Duodenal mucosa (tissue), 2 donors: Measurements from ENCODE around the gene MYOM1.

ENCODE experiments used
- H3K27ac ChIP-seq: one replicate; pipeline ENCODE4 v1.7.0; 2013; ENCODE audit warnings: low read depth, low read length
- H3K27me3 ChIP-seq, 2 donors: one replicate each; pipeline ENCODE4 v1.7.0; 2013; ENCODE audit warnings: low read length in 2 of 2, control low read depth in 1 of 2; ENCODE audit not compliant: insufficient read depth in 2 of 2, control insufficient read depth in 1 of 2
- H3K36me3 ChIP-seq, 2 donors: one replicate each; pipeline ENCODE4 v1.7.0; 2013; ENCODE audit warnings: low read length in 2 of 2, control low read depth in 1 of 2; ENCODE audit not compliant: insufficient read depth in 2 of 2, control insufficient read depth in 1 of 2
- H3K4me1 ChIP-seq, 2 donors: one replicate each; pipeline ENCODE4 v1.7.0; 2013; ENCODE audit warnings: low read length in 2 of 2, control low read depth in 1 of 2; ENCODE audit not compliant: insufficient read depth in 2 of 2, control insufficient read depth in 1 of 2
- H3K4me3 ChIP-seq, 2 donors: one replicate each; pipeline ENCODE4 v1.7.0; 2013; ENCODE audit warnings: low read length in 2 of 2, low read depth in 1 of 2
- H3K9ac ChIP-seq, 2 donors: one replicate each; pipeline ENCODE4 v1.7.0; 2013; ENCODE audit warnings: low read length in 2 of 2, low read depth in 1 of 2
- H3K9me3 ChIP-seq, 2 donors: one replicate each; pipeline ENCODE4 v1.7.0; 2013; ENCODE audit warnings: low read length in 2 of 2, control low read depth in 1 of 2; ENCODE audit not compliant: control insufficient read depth in 1 of 2

MYOM1 gene

GRCh38 chr18:3170441-3171161 is 49.2 kb downstream of the MYOM1 start:
- Histone ChIP-seq H3K36me3 (no peaks in the 10 kb centered on the region), H3K4me1 (no peaks in the 10 kb centered on the region), H3K9me3 (no peaks in the 10 kb centered on the region), H3K9ac (no peak overlapping the region), H3K4me3 (no peak overlapping the region), H3K27ac (no peak overlapping the region), H3K27me3 (no peaks in the 10 kb centered on the region)

GRCh38 chr18:3164381-3164780 is 55.4 kb downstream of the MYOM1 start:
- H3K9ac ChIP-seq: no peak overlapping the region
- H3K36me3 ChIP-seq: peaks cover 0 to 3% of the 10 kb centered on the region in 2 donors
- no peaks in the 10 kb centered on the region for H3K27me3 ChIP-seq
- no peaks in the 10 kb centered on the region for H3K4me1 ChIP-seq
- H3K9me3 ChIP-seq: no peaks in the 10 kb centered on the region
- no peak overlapping the region for H3K27ac ChIP-seq
- no peak overlapping the region for H3K4me3 ChIP-seq

GRCh38 chr18:3163968-3164367 is 55.8 kb downstream of the MYOM1 start:
- no peak overlapping the region for H3K9ac ChIP-seq
- H3K4me1 ChIP-seq: no peaks in the 10 kb centered on the region
- H3K27ac ChIP-seq: no peak overlapping the region
- H3K27me3 ChIP-seq: no peaks in the 10 kb centered on the region
- H3K9me3 ChIP-seq: no peaks in the 10 kb centered on the region
- H3K36me3 ChIP-seq: peaks cover 0 to 3% of the 10 kb centered on the region in 2 donors
- H3K4me3 ChIP-seq: no peak overlapping the region

- H3K4me1 ChIP-seq: no peaks in the 10 kb centered on the region
- H3K36me3 ChIP-seq: peaks cover 0 to 3% of the 10 kb centered on the region in 2 donors
Measured at GRCh38 chr18:3162181-3162580, 57.6 kb downstream of the MYOM1 start.

GRCh38 chr18:3159830-3160229 is 59.9 kb downstream of the MYOM1 start:
- no peaks in the 10 kb centered on the region for H3K9me3 ChIP-seq
- H3K27me3 ChIP-seq: no peaks in the 10 kb centered on the region
- no peaks in the 10 kb centered on the region for H3K4me1 ChIP-seq
- no peak overlapping the region for H3K27ac ChIP-seq
- no peak overlapping the region for H3K9ac ChIP-seq
- peaks cover 0 to 3% of the 10 kb centered on the region in 2 donors for H3K36me3 ChIP-seq
- H3K4me3 ChIP-seq: no peak overlapping the region

More at GRCh38 chr18:3162181-3162580, 57.6 kb downstream of the MYOM1 start:
- Histone ChIP-seq H3K27me3 (no peaks in the 10 kb centered on the region), H3K27ac (no peak overlapping the region), H3K9ac (no peak overlapping the region), H3K4me3 (no peak overlapping the region), H3K9me3 (no peaks in the 10 kb centered on the region)

DNA sequence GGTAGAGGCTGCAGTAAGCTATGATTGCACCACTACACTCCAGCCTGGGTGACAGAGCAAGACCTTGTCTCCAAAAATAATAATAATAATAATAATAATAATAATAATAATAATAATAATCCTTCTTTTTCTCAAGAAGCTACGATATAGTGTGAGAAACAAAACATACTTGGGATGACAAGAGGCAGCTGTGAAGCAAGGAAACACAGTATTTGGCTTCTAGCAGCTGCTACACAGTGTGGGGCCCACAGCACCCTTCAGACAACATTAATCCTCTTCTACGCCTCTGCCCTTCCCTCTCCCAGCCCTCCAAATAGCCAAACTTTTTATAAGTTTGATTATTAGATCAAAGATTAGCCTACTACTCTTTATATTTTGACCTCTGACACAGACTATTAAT is 62.2 kb downstream of the MYOM1 start:
- Histone ChIP-seq H3K36me3 (peaks cover 0 to 3% of the 10 kb centered on the region in 2 donors), H3K9ac (no peak overlapping the region), H3K27me3 (no peaks in the 10 kb centered on the region), H3K4me1 (peaks cover 0 to 4% of the 10 kb centered on the region in 2 donors), H3K27ac (no peak overlapping the region), H3K4me3 (no peak overlapping the region), H3K9me3 (no peaks in the 10 kb centered on the region)

DNA sequence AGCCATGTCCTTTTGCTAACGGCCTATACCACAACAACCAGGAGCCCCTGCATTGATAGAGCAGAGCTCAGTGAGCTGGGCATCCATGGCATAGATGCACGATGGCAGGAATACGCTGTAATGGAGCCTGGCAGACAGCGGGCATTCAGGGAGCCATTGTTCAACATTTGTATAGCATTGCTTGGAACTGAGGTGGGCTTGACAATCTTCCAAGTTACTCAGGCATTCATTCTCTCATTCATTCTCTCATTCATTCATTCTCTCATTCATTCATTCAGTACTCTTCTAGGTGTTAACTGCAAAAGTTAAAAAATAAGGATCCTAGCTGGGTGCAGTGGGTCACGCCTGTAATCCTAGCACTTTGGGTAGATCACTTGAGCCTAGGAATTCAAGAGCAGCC is 62.7 kb downstream of the MYOM1 start:
- Histone ChIP-seq H3K9ac (no peak overlapping the region), H3K27me3 (no peaks in the 10 kb centered on the region), H3K36me3 (peaks cover 0 to 3% of the 10 kb centered on the region in 2 donors), H3K4me3 (no peak overlapping the region), H3K4me1 (peaks cover 1 to 6% of the 10 kb centered on the region in 2 donors), H3K9me3 (no peaks in the 10 kb centered on the region), H3K27ac (no peak overlapping the region)

- no peak overlapping the region for H3K27ac ChIP-seq
- H3K4me3 ChIP-seq: no peak overlapping the region
- peaks cover 8 to 12% of the 10 kb centered on the region in 2 donors for H3K4me1 ChIP-seq
- no peaks in the 10 kb centered on the region for H3K9me3 ChIP-seq
- peaks cover 0 to 3% of the 10 kb centered on the region in 2 donors for H3K36me3 ChIP-seq
- H3K9ac ChIP-seq: no peak overlapping the region
- no peaks in the 10 kb centered on the region for H3K27me3 ChIP-seq
Measured at GRCh38 chr18:3156325-3156640, 63.5 kb downstream of the MYOM1 start.

DNA sequence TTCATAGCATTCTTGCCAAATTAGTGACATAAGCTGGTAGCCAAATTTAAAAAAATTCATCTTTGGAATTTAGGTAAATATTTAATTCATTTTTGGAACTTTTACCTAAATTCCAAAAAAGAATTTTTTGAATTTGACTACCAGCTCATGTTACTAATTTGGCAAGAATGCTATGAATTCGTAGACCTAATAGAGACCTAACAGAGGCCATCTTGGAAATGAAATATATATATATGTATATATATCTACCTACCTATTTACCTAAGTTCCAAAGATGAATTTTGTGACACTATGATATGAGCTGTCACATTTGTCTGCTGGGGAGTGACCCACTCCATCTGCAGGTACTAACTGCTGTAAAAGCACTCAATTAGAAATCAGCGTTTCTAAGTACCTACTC is 65.6 kb downstream of the MYOM1 start:
- Histone ChIP-seq H3K9ac (no peak overlapping the region), H3K27ac (no peak overlapping the region)

GRCh38 chr18:3153107-3153704 is 66.6 kb downstream of the MYOM1 start:
- Histone ChIP-seq H3K4me1 (peaks cover 8 to 12% of the 10 kb centered on the region in 2 donors), H3K36me3 (no peaks in the 10 kb centered on the region), H3K4me3 (no peak overlapping the region), H3K27ac (no peak overlapping the region), H3K9ac (no peak overlapping the region), H3K27me3 (no peaks in the 10 kb centered on the region), H3K9me3 (no peaks in the 10 kb centered on the region)

More for the DNA sequence above, 65.6 kb downstream of the MYOM1 start:
- no peaks in the 10 kb centered on the region for H3K9me3 ChIP-seq
- no peak overlapping the region for H3K4me3 ChIP-seq
- H3K27me3 ChIP-seq: no peaks in the 10 kb centered on the region
- H3K36me3 ChIP-seq: no peaks in the 10 kb centered on the region
- peaks cover 8 to 12% of the 10 kb centered on the region in 2 donors for H3K4me1 ChIP-seq
